A673 (cell line): ENCODE measurements around the gene BTG4.

Experiments used
- CTCF ChIP-seq: fragments of 300-800, 200-600 bp; sonication (generic); conservative IDR thresholded peaks from 2 replicates; pipeline ENCODE4 v1.5.1; 2017; ENCODE audit warnings: low read depth, mild to moderate bottlenecking, antibody characterized with exemption, low read length, moderate library complexity, mixed read lengths
- EZH2 ChIP-seq: fragments of 200-600 bp; sonication (generic); IDR thresholded peaks from 2 replicates; pipeline ENCODE4 v1.6.1; 2017; ENCODE audit warnings: borderline replicate concordance, low read depth, mild to moderate bottlenecking, mixed read lengths, antibody characterized with exemption, low read length; ENCODE audit not compliant: poor library complexity, severe bottlenecking

- TF ChIP-seq CTCF: no peak
- TF ChIP-seq EZH2: no peak
These were observed 32.5 kb downstream of the BTG4 start for GRCh38 chr11:111479666-111480065.
